Naive thymus-derived CD8-positive, alpha-beta T cell (primary cell): ENCODE measurements around the gene KHDC4. TPM values are rescaled to one million over a fixed set of nuclear protein-coding genes. Genes with fewer than 3 reads are reported as not detected.

Experiments used
- ATAC-seq, 2 donors: fragments of 150-1000 bp; cut with Tn5 transposase in 1 of 2; sonication (Bioruptor Pico), chemical (Tn5 transposase) in 1 of 2; 1 replicate in 1 of 2; 2 replicates in 1 of 2; pipeline ENCODE4 v1.10.0; 2021; ENCODE audit warnings: mild to moderate bottlenecking in 2 of 2, moderate library complexity in 2 of 2
- POLR2A ChIA-PET: fragments of 350-600 bp; sonication (Branson Sonifier 250); formaldehyde crosslinking; loops from one replicate; lab custom pipeline; 2021; ENCODE audit warnings: antibody characterized with exemption; lab: Charles Lee
- DNase-seq, 10 donors: peaks; one replicate each; pipeline versions ENCODE4 v3.0.0 to v3.0.0-alpha.2; 2020 to 2022
- H3K27ac Mint-ChIP-seq, 10 donors: one replicate each; pipeline ENCODE4 v1.8.0; 2020 to 2022; ENCODE audit warnings: mild to moderate bottlenecking in 10 of 10, mixed read lengths in 10 of 10, moderate library complexity in 4 of 10, inconsistent platforms in 1 of 10
- H3K27me3 Mint-ChIP-seq, 5 donors: one replicate each; pipeline ENCODE4 v1.8.0; 2021 to 2022; ENCODE audit warnings: mixed read lengths in 5 of 5
- H3K36me3 Mint-ChIP-seq, 3 donors: one replicate each; pipeline ENCODE4 v1.8.0; 2020 to 2022; ENCODE audit warnings: mixed read lengths in 3 of 3, mild to moderate bottlenecking in 2 of 3, inconsistent platforms in 1 of 3
- H3K4me1 Mint-ChIP-seq, 4 donors: one replicate each; pipeline ENCODE4 v1.8.0; 2021 to 2022; ENCODE audit warnings: mixed read lengths in 4 of 4
- H3K4me3 Mint-ChIP-seq, 10 donors: one replicate each; pipeline ENCODE4 v1.8.0; 2020 to 2022; ENCODE audit warnings: mild to moderate bottlenecking in 10 of 10, mixed read lengths in 10 of 10, moderate library complexity in 6 of 10, inconsistent platforms in 1 of 10
- H3K9me3 Mint-ChIP-seq, 9 donors: one replicate each; pipeline ENCODE4 v1.8.0; 2020 to 2022; ENCODE audit warnings: mixed read lengths in 9 of 9, mild to moderate bottlenecking in 3 of 9, inconsistent platforms in 1 of 9, moderate library complexity in 1 of 9
- polyA plus RNA-seq, 3 donors: library from polyadenylated mRNA; unstranded; fragments of 300-500 nt; fragmentation: Illumina TruSeq; gene quantifications; one replicate each; pipeline ENCODE4 v1.2.3, GENCODE V29; 2021
- total RNA-seq, 8 experiments: library from RNA in 2 of 8; stranded (reverse) in 2 of 8; gene quantifications; one replicate each; pipeline ENCODE4 v1.2.3 and lab custom pipeline; 2021 to 2026

The KHDC4 gene
- total RNA-seq = 100 to 1,000 TPM; 109 to 110 TPM
- 1 to 10 TPM; 5.0 to 7.2 (median 6.5) TPM for polyA plus RNA-seq
- 55.9 to 151 (median 85.7) reads per million in 6 experiments for total RNA-seq (lab: John Stamatoyannopoulos, UW)

GRCh38 chr1:155934097-155934935 is at the start of gene KHDC4:
Gene KHDC4, minus strand, starts transcription at chr1:155934413. Its CDS starts 40 bp downstream, at chr1:155934373.
- ATAC-seq (peak; percentile 94 to 95), DNase-seq (peak; percentile 85 to 98 (median 95))
- H3K4me1 Mint-ChIP-seq = peaks cover 9 to 48% (median 36%) of the 10 kb centered on the region in 4 donors
- peaks cover 0 to 37% (median 0%) of the 10 kb centered on the region in 3 donors for H3K36me3 Mint-ChIP-seq
- H3K4me3 Mint-ChIP-seq = peak within 1 kb of the TSS in 1 of 10 donors; percentile 70
- no peaks in the 10 kb centered on the region for H3K27me3 Mint-ChIP-seq
- POLR2A ChIA-PET = interaction anchor here (0.6 to 4.2 kb wide), 17 partner anchors 10 to 1937 kb away, joined by 3 to 74 read pairs (median 6); partner anchors contain the start of genes ARHGEF2, GON4L and SYT11
- no peaks in the 10 kb centered on the region for H3K9me3 Mint-ChIP-seq
- peak within 1 kb of the TSS in 3 of 10 donors; percentile 27 to 80 (median 74) for H3K27ac Mint-ChIP-seq

DNA sequence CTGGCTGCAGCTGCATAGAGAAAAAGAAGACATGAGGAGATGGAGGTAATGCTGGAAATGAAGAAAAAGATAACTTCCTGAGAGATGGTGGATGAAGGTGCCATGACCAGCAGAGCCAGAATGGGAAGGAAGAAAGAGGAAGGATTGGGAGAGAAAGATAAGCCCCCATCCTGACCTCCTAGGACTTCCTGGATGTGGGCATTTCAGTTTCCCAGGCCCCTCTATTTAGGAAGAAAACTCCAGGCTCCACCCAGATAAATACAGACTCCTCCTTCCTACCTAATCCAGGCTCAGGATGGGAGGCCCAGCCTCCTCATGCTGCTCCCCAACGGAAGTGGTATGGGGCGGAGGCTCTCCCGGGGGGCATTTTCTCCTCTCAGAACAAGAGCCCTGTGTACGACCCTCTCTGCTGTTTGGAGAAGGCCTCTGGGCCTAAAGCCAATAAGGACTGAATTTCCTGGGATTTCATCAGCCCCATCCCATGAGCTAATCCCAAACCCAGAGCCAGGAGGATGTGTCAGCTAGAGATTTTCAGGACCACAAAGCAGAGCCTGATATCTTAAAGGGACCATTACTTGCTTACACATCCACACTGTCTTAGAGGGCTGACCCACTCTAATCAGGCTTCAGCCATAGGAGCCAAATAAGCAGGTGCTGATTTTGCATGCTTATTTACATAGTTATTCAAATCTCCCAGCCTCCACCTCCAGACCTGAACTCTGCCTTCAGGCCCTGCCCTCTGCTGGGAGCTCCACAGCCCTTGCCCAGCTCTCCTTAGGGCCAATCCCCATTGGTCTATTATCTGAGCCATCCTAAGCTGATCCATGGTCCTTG is 49.2 kb upstream of the KHDC4 start:
- Mint-ChIP-seq H3K27ac (peak overlapping the region; percentile 49 to 97 (median 84)), H3K9me3 (no peaks in the 10 kb centered on the region), H3K4me1 (peaks cover 24 to 59% (median 54%) of the 10 kb centered on the region in 4 donors), H3K4me3 (peak overlapping the region in 6 of 10 donors; percentile 14 to 33 (median 21)), H3K27me3 (no peaks in the 10 kb centered on the region), H3K36me3 (no peaks in the 10 kb centered on the region)
- POLR2A ChIA-PET = interaction anchor here (0.6 to 26.8 kb wide), 9 partner anchors 21 to 145 kb away, joined by 3 to 612 read pairs (median 6); partner anchors contain the start of genes ARHGEF2 and KHDC4
- DNase-seq (no peak), ATAC-seq (no peak)

GRCh38 chr1:155982106-155982505 is 47.9 kb upstream of the KHDC4 start:
- Mint-ChIP-seq H3K9me3 (no peaks in the 10 kb centered on the region), H3K4me1 (peaks cover 26 to 55% (median 54%) of the 10 kb centered on the region in 4 donors), H3K36me3 (peaks cover 0 to 5% (median 0%) of the 10 kb centered on the region in 3 donors), H3K27me3 (no peaks in the 10 kb centered on the region), H3K4me3 (peak overlapping the region in 6 of 10 donors; percentile 43 to 100 (median 94)), H3K27ac (peak overlapping the region; percentile 85 to 97 (median 94))
- POLR2A ChIA-PET = interaction anchor here (3.0 to 26.8 kb wide), 3 partner anchors 19 to 43 kb away, joined by 12 to 612 read pairs (median 39); partner anchors contain the start of gene ARHGEF2
- no peak for DNase-seq
- no peak for ATAC-seq

- POLR2A ChIA-PET = interaction anchor here (3.0 to 26.8 kb wide), 4 partner anchors 19 to 48 kb away, joined by 12 to 612 read pairs (median 56); partner anchors contain the start of genes ARHGEF2 and KHDC4
- H3K27me3 Mint-ChIP-seq = no peaks in the 10 kb centered on the region
- peaks cover 0 to 5% (median 0%) of the 10 kb centered on the region in 3 donors for H3K36me3 Mint-ChIP-seq
- H3K9me3 Mint-ChIP-seq = no peaks in the 10 kb centered on the region
- DNase-seq = peak in 6 of 10 donors; percentile 26 to 76 (median 52)
- peak; percentile 33 to 55 for ATAC-seq
- H3K27ac Mint-ChIP-seq = peak overlapping the region; percentile 85 to 97 (median 94)
- H3K4me3 Mint-ChIP-seq = peak overlapping the region; percentile 89 to 100 (median 96)
- peaks cover 30 to 61% (median 54%) of the 10 kb centered on the region in 4 donors for H3K4me1 Mint-ChIP-seq
These were observed 47.3 kb upstream of the KHDC4 start for GRCh38 chr1:155981266-155982088.

GRCh38 chr1:155979597-155980343 is 45.6 kb upstream of the KHDC4 start:
- peaks cover 43 to 76% (median 68%) of the 10 kb centered on the region in 4 donors for H3K4me1 Mint-ChIP-seq
- no peak for ATAC-seq

GRCh38 chr1:155978973-155979429 is 44.8 kb upstream of the KHDC4 start:
- Mint-ChIP-seq H3K27ac (peak overlapping the region; percentile 85 to 97 (median 95)), H3K27me3 (no peaks in the 10 kb centered on the region), H3K36me3 (peaks cover 0 to 5% (median 0%) of the 10 kb centered on the region in 3 donors), H3K4me1 (peaks cover 50 to 81% (median 70%) of the 10 kb centered on the region in 4 donors), H3K4me3 (peak overlapping the region; percentile 89 to 100 (median 96)), H3K9me3 (no peaks in the 10 kb centered on the region)
- DNase-seq = peak in 1 of 10 donors; percentile 22
- ATAC-seq = no peak
- POLR2A ChIA-PET = interaction anchor here (1.2 to 26.8 kb wide), 6 partner anchors 16 to 63 kb away, joined by 3 to 612 read pairs (median 39); partner anchors contain the start of genes ARHGEF2, KHDC4, RXFP4 and SSR2

More at GRCh38 chr1:155979597-155980343, 45.6 kb upstream of the KHDC4 start:
- H3K4me3 Mint-ChIP-seq = peak overlapping the region; percentile 89 to 100 (median 96)
- no peak for DNase-seq
- POLR2A ChIA-PET = interaction anchor here (1.3 to 26.8 kb wide), 6 partner anchors 9 to 46 kb away, joined by 4 to 612 read pairs (median 26); partner anchors contain the start of genes ARHGEF2, KHDC4 and SSR2
- H3K27ac Mint-ChIP-seq = peak overlapping the region; percentile 85 to 97 (median 95)
- no peaks in the 10 kb centered on the region for H3K27me3 Mint-ChIP-seq
- H3K36me3 Mint-ChIP-seq = peaks cover 0 to 5% (median 0%) of the 10 kb centered on the region in 3 donors
- no peaks in the 10 kb centered on the region for H3K9me3 Mint-ChIP-seq

DNA sequence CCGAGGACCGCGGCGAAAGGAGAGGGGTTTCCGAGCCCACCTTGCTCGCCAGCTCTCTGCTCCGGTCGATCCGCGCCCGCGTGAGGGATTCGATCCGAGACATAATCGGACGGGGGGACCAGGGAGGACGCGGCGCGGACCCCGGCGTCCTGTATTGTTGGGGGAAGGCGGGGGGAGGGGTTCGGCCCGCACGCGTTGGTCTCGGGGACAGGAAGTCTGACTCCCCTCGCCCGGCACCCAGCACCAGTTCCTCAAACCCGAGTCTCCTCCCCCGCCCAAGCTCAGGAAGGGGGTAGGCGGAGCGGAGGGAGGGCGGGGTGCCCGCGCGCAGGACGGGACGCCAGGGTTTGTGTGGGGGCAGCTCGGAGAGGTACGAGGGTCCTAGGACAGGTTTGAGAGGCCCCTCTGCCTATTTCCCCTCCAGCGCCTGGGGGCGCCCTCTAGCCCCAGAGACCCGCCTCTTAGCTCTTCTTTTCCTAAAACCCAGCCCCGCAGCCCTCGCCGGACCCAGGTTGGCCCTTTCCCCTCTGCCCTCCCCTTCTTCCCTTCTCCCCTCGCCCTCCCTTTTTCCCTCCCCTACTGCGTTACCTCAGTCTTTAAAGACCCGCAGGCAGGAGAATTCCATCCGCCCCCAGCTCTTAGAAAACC is 44.2 kb upstream of the KHDC4 start, which contains the start of gene ARHGEF2:
Gene ARHGEF2, minus strand, starts transcription at position 223 of the 648 bp plus-strand sequence. Its CDS starts 120 bp downstream, at position 103.
- ATAC-seq (peak; percentile 59 to 65), DNase-seq (peak; percentile 63 to 89 (median 72))
- peak within 1 kb of the TSS; percentile 85 to 97 (median 95) for H3K27ac Mint-ChIP-seq
- H3K4me1 Mint-ChIP-seq = peaks cover 51 to 78% (median 70%) of the 10 kb centered on the region in 4 donors
- peak within 1 kb of the TSS; percentile 89 to 100 (median 96) for H3K4me3 Mint-ChIP-seq
- H3K36me3 Mint-ChIP-seq = peaks cover 0 to 5% (median 4%) of the 10 kb centered on the region in 3 donors
- H3K27me3 Mint-ChIP-seq = no peaks in the 10 kb centered on the region
- POLR2A ChIA-PET = interaction anchor here (1.0 to 31.8 kb wide), 11 partner anchors 1 to 314 kb away, joined by 3 to 612 read pairs (median 5); partner anchors contain the start of genes ARHGEF2, KHDC4, RXFP4 and SSR2
- no peaks in the 10 kb centered on the region for H3K9me3 Mint-ChIP-seq

GRCh38 chr1:155977690-155978324 is 43.6 kb upstream of the KHDC4 start:
- peak overlapping the region; percentile 85 to 97 (median 95) for H3K27ac Mint-ChIP-seq
- POLR2A ChIA-PET = interaction anchor here (0.5 to 31.8 kb wide), 13 partner anchors 0 to 735 kb away, joined by 3 to 612 read pairs (median 5); partner anchors contain the start of genes ARHGEF2, KHDC4, RXFP4 and SYT11
- no peaks in the 10 kb centered on the region for H3K9me3 Mint-ChIP-seq
- H3K27me3 Mint-ChIP-seq = no peaks in the 10 kb centered on the region
- peak overlapping the region; percentile 89 to 100 (median 96) for H3K4me3 Mint-ChIP-seq
- peaks cover 0 to 10% (median 5%) of the 10 kb centered on the region in 3 donors for H3K36me3 Mint-ChIP-seq
- ATAC-seq (peak; percentile 27 to 31), DNase-seq (peak in 4 of 10 donors; percentile 23 to 37 (median 28))
- peaks cover 56 to 78% (median 70%) of the 10 kb centered on the region in 4 donors for H3K4me1 Mint-ChIP-seq
